ENCODE measurements around the gene PRPF31. TPM values are rescaled to one million over a fixed set of nuclear protein-coding genes. Genes with fewer than 3 reads are reported as not detected.

The PRPF31 gene
- total RNA-seq, 2 donors from 2014 or later = 39.3 to 43.2 TPM

DNA sequence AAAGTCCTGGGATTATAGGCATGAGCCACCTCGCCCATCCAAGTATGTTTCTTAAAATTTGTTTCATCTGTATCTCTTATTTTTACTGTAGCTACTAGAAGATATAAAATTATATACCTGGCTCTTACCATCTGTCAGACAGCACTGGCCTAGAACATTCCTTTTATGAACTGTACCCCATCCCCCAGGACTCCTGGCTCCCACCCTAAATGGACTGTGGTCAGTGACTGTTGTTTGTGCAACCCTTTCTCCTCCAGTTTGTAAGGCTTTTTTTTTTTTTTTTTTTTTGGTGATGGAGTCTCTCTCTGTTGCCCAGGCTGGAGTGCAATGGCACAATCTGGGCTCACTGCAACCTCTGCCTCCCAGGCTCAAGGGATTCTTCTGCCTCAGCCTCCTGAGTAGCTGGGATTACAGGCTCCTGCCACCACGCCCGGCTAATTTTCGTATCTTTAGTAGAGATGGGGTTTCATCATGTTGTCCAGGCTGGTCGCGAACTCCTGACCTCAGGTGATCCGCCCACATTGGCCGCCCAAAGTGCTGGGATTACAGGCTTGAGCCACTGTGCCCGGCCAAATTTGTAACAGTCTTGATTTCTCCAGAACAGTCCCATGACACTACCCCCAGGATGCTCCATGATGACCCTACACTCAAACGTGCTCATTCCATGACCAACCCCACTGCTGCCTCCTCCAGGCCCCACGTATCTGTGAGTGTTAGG is 10.4 kb upstream of the PRPF31 start:
- ATAC-seq (no peak), DNase-seq (no peak)
- intact Hi-C loops (cut with DNase I) = no loop called here

DNA sequence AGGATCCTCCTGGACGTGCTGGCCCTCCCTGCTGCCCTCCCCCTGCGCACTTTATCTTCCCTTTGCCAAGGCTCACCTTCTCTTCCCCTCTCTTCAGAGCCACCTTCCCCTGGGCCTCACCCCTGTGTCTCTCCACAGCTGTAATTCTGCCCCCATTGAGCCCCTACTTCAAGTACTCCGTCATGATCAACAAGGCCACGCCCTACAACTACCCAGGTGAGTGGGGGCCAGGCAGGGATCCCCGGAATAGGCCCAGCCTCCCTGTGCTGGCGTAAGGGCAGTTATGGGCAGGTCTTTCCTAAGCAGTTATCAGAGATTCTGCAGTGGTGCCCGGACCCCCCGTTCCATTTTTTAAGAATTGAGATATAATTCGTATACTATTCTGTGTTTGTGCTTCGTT is 9.8 kb upstream of the PRPF31 start:
- no peak for DNase-seq
- intact Hi-C loops (cut with DNase I) = no loop called here
- no peak for ATAC-seq

DNA sequence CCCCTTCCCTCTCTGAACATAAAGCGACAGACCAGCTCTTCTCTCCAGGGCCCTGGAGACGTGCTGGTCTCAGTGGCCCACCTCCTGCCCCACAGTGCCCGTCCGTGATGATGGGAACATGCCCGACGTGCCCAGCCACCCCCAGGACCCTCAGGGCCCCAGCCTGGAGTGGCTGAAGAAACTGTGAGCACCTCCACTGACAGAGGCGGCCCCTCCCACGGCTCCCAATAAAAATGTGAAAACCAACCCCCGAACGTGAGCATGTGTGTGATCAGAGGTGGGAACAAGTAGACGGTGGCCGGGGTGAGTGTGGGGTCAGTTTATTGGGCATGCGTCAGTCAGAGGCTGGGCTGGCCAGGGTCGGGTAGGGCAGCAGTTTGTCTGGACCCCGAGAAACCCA is 8.8 kb upstream of the PRPF31 start:
- ATAC-seq (no peak), DNase-seq (no peak)
- intact Hi-C loops (cut with DNase I) = no loop called here

DNA sequence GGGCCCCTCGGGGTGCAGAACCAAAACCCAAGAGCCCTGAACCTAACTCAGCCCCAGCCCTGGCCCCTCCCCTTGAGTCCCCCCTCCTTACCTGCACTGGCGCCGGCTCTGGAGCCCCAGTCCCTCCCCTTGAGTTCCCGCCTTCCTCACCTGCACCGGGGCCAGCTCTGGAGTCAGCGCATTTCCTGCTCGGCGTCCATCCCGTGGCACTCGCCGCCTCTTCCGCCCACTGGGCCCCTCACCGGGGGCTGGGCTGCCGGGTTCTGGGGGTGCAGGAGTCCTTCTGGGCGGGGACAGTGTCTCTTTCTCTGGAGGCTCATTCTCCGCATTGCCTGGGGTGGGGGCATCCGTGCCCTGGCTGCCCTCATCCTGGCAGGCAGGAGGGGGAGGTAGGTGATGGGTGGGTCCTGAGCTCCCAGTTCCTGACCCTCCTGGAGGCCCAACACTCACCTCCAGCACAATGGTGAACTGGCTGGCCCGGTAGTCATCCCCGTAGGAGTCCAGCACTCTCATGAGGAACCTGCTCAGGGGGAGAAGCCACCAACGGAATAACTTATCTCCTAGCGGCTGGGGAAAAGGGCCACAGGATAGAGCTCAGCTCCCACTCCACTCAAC is 7.6 kb upstream of the PRPF31 start:
- ATAC-seq = no peak
- no peak for DNase-seq
- intact Hi-C loops (cut with DNase I) = no loop called here

DNA sequence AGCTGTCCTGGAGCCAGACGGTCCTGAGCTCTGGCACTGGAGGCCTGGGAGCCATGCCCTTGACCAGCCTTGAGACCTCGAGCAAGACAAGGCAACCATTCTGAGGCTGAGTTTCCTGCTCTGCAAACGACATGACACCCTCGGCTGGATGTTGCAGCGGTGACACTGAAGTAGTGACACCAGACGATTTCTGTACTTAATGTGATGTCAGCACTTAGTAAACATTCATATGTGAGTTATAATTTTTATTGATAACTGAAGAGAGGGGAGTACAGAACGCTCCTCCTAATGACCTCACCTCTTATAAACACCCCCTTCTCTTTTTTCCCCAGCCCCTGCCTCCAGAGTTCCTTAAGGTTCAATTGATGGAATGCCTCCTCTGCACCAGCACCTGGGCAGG is 7.1 kb upstream of the PRPF31 start:
- ATAC-seq (no peak), DNase-seq (no peak)
- intact Hi-C loops (cut with DNase I) = no loop called here

DNA sequence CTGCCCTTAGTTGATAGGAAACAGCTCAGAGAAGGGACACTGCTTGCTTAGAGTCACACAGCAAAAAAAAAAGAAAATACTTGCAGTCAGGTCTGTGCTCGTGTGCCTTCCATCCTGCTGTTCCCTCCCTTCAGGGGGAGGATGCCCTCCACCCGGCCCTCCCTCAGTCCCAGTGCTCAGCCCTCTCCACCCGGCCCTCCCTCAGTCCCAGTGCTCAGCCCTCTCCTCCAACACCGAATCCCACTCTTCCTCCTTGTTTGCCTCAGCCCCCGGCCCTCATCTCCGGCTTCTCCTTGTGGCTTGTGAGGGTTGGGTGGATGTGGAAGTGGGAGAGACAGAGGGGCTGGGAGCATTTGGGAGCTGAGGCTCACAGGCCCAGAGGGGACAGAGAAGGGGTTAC is 5.9 kb upstream of the PRPF31 start:
- ATAC-seq (peak in 1 of 2 donors; percentile 42), DNase-seq (no peak)
- intact Hi-C loops (cut with DNase I) = no loop called here

DNA sequence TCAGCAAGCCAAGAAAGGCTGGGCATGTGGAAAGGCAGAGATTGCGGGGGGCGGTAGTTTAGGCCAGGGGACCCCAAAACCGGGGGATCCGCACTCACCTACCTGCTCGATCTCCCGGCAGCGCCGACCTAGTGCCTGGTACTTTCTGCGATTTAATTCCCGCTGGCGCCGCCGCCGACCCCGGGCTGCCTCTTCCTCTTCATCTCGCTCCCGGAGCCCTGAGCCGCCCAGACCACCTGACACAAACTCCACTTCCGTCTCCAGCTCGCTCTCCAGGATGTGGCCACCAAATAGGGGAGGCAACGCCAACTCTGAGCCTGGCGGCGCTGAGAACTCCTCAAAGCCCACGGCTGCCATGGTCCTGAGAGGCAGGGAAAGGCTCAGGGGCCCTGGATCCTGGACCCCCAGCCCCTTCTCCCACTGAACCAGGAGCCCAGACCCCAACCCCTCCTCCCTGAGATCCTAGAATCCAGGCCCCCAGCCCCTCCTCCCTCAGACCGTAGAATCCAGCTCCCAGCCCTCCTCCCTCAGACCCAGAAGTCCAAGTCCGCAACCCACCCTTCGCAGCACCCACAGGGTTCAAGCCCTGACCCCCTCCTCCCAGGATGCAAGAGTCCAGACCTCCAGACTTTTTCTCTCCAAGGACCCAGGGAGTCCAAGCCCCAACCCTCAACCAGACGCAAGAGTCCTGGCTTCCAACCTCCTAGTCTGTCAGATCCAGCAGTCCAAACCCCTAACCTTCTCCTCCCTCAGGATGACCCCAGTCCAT is 1.0 kb upstream of the PRPF31 start:
- no peak for DNase-seq
- peak; percentile 9 to 28 for ATAC-seq
- intact Hi-C loops (cut with DNase I) = no loop called here

DNA sequence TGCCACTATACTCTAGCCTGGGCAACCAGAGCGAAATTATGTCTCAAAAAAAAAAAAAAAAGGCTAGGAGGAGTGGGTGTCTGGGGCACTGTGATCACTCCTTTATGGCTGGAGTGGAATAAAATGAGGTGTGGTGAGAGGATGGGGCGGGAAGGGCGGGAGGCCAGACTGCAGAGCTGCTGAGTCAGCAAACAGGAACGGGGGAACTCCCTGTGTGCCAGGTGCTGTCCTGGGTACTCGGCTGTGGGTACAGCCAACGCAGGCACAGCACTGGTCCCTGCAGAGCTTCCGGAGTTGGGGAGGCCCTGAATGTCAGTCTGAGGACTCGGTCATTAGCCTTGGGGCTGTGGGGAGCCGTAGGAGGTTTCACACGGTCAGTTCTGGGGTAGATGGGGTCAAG is 5.7 kb downstream of the PRPF31 start:
- intact Hi-C loops (cut with DNase I) = no loop called here
- no peak for ATAC-seq
- no peak for DNase-seq

DNA sequence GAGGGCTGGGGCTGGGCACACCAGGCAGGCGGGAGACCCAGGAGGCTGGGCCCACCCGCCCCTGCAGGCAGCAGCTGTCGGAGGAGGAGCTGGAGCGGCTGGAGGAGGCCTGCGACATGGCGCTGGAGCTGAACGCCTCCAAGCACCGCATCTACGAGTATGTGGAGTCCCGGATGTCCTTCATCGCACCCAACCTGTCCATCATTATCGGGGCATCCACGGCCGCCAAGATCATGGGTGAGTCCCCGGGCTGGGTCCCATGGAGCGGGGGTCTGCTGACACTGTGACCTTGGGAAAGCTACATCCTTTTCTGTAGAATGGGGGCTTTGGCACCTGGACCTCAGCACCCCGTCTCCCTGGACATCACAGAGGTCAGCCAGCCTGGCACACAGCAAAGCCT is 8.1 kb downstream of the PRPF31 start:
- ATAC-seq = no peak
- intact Hi-C loops (cut with DNase I) = no loop called here
- no peak for DNase-seq

DNA sequence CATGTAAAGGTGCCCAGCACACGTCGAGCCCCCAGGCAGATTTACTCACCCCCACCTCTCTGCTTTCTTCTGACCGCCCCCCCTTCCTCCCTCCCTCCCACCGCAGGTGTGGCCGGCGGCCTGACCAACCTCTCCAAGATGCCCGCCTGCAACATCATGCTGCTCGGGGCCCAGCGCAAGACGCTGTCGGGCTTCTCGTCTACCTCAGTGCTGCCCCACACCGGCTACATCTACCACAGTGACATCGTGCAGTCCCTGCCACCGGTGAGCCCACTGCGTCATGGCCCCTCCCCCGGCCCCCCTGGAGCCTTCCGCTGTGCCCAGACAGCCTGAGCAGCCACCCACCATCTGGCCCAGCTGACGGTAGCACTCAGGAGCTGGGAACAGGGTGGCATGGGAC is 8.8 kb downstream of the PRPF31 start:
- ATAC-seq (no peak), DNase-seq (no peak)
- intact Hi-C loops (cut with DNase I) = no loop called here

DNA sequence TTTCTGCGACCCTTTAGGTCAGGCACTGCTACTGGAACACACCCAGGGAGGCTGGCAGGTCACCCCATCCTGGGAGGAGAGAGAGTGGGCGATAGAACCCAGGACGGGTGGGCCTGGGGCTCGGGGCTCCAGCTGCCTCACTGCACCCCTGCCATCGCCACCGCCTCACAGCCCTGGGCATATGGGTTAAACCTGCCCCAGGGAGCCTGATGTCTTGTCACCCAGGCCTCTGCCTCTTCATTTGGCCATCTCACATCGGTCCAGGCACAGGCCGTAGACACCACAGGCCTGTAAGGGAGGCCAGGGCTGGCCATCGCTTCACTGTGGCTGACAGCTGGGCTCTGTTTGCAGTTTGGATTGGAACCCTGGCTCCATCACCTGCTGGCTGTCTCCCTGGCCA is 10.2 kb downstream of the PRPF31 start:
- no peak for ATAC-seq
- no peak for DNase-seq
- intact Hi-C loops (cut with DNase I) = no loop called here

DNA sequence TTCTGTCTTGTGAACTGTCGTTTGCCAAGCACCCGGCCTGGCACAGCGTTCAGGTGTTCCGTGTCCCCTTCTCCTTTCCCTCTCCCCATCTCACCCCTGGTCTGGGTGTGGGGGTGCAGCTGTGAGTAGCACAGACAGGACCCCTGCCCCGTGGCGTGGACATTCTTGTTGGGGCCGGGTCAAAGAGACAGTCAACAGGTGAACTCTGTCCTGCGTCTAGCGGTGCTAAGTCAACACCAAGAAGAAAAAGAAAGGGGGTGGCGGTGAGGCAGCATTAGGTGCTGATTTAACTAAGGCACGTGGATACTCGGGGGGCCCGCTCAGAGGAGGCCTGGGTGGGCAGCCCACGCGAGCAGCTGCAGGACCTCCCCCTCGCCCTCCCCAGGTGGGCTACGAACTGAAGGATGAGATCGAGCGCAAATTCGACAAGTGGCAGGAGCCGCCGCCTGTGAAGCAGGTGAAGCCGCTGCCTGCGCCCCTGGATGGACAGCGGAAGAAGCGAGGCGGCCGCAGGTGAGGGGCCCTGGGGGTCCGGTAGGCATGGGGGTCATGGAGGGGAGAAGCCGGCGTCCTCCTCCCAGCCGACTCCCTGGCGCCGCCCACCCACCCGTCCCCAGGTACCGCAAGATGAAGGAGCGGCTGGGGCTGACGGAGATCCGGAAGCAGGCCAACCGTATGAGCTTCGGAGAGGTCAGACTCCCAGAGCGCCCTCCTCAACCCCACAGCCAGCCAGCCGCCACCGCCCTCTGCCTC is 12.3 kb downstream of the PRPF31 start:
- intact Hi-C loops (cut with DNase I) = no loop called here
- ATAC-seq (no peak), DNase-seq (no peak)

DNA sequence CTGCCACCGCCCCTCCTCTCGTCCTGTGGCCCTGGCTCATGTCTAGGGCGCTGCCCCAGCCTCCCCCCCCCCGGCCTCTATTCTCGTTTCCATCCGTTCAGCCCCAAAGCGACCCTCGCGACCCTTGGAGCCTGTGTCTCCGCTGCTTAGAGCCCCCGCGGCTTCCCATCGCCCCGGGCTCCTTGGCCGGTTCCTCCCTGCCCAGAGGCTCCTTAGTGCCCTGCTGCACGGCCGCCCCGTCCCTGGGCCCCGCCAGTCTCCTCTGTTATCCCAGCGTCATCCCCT is 12.8 kb downstream of the PRPF31 start:
- DNase-seq (no peak), ATAC-seq (no peak)
- intact Hi-C loops (cut with DNase I) = no loop called here

DNA sequence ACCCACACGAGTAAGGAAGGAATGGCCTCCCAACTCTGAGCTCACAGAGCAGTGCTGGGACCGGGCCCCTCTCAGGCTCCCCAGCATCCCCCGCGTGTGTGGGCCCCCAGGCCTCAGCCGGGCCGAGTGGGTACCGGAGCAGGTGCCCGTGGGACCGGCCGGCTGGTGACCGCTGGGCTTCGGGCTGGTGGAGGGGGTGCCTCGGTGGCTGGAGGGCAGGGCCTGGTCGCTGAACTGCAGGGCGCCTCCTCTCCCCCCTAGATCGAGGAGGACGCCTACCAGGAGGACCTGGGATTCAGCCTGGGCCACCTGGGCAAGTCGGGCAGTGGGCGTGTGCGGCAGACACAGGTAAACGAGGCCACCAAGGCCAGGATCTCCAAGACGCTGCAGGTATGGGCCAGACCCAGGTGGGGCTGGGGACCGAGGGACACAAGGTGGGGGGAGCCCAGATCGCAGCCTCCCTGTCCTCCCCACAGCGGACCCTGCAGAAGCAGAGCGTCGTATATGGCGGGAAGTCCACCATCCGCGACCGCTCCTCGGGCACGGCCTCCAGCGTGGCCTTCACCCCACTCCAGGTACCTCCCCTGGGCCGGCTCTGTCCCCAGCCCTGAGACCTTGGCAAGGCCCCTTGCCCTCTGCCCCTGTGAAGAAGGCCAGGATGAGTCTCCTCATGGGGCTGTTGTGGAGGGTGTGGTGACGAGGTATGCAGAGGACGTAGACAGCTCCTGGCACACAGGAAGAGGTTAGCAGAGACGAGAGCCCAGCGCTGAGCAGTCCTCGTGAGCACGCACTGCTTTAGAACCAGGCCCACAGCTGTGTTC is 13.5 kb downstream of the PRPF31 start:
- ATAC-seq (no peak), DNase-seq (no peak)
- intact Hi-C loops (cut with DNase I) = no loop called here

DNA sequence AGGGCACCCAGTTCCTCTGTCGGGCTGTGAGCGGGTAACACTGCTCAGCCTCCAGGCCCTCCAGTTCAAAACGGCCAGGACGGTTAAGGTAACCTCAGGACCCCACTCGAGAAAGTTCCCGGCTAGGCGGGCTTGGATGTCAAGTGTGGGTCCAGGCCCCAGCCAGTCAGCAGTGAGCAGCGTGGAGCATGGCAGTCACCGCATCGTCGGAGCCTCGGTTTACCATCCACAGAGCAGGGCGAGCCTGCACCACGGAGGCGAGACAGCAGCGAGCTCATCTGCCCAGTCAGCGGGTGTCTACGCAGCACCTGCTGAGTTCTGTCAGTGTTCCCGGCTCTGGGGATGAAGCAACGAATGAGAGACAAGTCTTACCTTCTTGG is 14.1 kb downstream of the PRPF31 start:
- intact Hi-C loops (cut with DNase I) = no loop called here
- DNase-seq = no peak
- no peak for ATAC-seq

DNA sequence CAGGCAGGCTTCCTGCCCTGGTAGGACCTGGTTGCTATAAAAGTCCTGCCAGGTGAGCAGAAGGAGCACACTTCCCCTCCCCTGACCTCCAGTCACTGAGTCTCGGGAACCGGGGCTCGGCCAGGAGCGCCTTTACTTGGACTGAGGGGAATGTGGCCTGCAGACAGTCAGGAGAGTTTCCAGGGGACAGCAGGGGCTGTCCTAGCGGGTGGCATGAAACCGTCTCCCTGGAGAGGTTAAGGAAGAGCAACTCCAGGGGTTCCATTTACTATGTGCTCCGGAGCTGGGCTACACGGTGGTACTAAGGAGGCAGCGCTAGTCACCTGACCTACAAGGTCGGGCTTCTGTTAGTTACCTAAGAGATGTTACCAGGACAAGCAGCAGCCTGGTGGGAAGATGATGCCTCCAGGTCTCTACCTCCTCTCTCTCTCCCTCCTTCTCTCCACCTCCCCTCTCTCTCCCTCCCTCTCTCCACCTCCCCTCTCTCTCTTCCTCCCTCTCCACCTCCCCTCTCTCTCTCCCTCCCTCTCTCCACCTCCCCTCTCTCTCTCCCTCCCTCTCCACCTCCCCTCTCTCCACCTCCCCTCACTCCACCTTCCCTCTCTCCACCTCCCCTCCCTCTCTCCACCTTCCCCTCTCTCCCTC is 17.9 kb downstream of the PRPF31 start:
- no peak for DNase-seq
- no peak for ATAC-seq
- intact Hi-C loops (cut with DNase I) = no loop called here

DNA sequence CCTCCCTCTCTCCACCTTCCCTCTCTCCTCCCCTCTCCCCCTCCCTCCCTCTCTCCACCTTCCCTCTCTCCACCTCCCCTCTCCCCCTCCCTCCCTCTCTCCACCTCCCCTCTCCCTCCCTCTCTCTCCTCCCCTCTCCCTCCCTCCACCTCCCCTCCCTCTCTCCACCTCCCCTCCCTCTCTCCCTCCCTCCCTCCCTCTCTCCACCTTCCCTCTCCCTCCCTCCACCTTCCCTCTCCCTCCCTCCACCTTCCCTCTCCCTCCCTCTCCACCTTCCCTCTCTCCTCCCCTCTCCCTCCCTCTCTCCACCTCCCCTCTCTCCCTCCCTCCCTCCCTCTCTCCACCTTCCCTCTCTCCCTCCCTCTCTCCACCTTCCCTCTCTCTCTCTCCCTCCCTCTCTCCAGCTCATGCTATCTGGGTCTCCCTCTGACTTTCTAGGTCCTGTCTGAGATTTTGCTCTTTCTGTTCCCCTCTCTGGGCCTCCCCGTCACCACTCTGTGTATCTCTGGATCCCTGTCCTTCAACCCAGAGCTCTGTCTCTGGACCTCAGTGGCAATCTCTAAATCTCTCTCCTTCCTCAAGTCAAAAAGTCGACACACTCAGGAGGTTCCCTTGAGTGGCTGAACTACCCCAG is 18.5 kb downstream of the PRPF31 start:
- intact Hi-C loops (cut with DNase I) = no loop called here
- DNase-seq (no peak), ATAC-seq (no peak)

DNA sequence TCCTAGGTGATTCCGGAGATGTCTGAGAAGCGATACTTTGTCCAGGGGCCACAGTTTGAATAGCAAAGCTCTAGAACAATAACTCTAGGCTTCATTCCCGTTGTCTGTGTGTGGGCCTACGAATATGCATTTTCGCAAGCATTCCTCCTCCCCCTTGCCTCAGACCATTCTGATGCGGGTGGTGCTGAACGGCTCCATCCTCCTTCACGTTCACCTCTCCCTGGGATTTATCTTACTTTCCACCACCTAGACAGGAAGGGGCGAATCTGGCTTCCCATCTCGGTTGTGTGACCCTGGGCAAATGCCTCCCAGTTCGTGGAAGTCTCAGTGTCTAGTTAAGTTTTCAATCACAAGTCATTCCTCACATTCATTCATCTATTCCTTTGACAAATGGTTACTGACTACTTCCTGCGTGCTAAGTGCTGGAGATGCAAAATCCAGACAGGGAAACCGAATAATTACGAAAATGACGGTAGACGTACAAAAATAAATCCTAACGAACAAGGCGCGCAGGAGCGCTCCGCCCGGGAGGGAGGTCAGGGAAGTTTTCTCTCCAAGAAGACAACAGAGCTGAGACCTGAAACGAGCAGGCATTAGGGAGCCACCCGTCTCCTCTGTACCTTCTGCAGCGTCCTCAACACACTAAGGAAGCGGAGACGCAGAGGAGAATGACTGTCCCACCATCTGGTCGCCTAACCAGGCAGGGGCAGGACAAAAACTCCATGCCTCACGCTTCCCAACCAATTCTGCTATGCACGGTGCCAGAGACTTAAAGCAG is 20.7 kb downstream of the PRPF31 start:
- DNase-seq = no peak
- intact Hi-C loops (cut with DNase I) = no loop called here
- ATAC-seq = no peak
